GM23338 (cell line): ENCODE data around the gene CCDC28B.

Source experiments
- EZH2 ChIP-seq: fragments of 200-600 bp; sonication (generic); IDR thresholded peaks from one replicate; pipeline ENCODE4 v1.8.0; 2017; ENCODE audit warnings: antibody characterized with exemption, mild to moderate bottlenecking, low read depth; ENCODE audit not compliant: unreplicated experiment
- EZH2phosphoT487 ChIP-seq: fragments of 200-600 bp; sonication (generic); IDR thresholded peaks from one replicate; pipeline ENCODE4 v1.8.1; 2018; ENCODE audit warnings: antibody characterized with exemption; ENCODE audit not compliant: unreplicated experiment
- JUNB ChIP-seq: IDR thresholded peaks from one replicate; pipeline ENCODE4 v1.6.1; 2016; ENCODE audit warnings: antibody characterized with exemption; ENCODE audit not compliant: unreplicated experiment
- STAT1 ChIP-seq: IDR thresholded peaks from one replicate; pipeline ENCODE4 v1.6.1; 2016; ENCODE audit warnings: antibody characterized with exemption; ENCODE audit not compliant: unreplicated experiment
- TF ChIP-seq, protein P1 (sequence below), 2 experiments: fragments of 200-600 bp in 1 of 2; sonication (generic) in 1 of 2; conservative IDR thresholded peaks; 2 replicates each; pipeline versions ENCODE4 v1.5.1 to v1.6.1; 2016 to 2017; ENCODE audit warnings: antibody characterized with exemption in 2 of 2, low read depth in 2 of 2, mild to moderate bottlenecking in 2 of 2, moderate library complexity in 1 of 2
- TF ChIP-seq, protein P2 (sequence below): IDR thresholded peaks from one replicate; pipeline ENCODE4 v1.6.1; 2018; ENCODE audit warnings: antibody characterized with exemption; ENCODE audit not compliant: unreplicated experiment

DNA sequence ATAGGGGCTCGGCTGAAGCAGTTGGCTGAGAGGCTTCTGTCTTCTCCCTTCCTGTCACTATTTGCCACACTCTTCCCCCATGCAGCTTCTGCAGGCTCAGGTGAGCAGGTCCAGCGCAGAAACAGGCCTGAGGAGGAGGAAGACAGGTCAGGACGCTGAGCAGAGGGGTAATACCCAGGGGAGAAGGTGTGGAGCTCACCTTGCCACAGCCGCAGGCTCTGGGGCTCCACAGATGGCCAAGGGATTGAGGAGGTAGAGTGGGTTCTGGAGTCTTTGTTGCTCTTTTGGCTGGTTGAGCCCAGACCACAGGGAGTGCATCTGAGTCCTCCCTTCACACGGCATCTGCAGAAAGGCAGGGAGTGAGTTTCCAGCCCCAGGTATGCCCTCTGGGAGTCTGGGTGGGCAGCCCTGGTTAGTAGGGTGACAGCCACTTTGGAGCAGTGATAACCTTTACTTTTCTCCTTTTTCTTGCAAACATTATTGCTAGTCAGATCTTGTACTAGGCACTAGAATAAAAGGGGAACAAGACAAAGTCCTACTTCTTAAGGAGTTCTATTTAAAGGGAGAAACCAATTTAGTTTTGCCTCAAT, 31.5 kb downstream of the CCDC28B start:
- TF ChIP-seq, protein P1, sequence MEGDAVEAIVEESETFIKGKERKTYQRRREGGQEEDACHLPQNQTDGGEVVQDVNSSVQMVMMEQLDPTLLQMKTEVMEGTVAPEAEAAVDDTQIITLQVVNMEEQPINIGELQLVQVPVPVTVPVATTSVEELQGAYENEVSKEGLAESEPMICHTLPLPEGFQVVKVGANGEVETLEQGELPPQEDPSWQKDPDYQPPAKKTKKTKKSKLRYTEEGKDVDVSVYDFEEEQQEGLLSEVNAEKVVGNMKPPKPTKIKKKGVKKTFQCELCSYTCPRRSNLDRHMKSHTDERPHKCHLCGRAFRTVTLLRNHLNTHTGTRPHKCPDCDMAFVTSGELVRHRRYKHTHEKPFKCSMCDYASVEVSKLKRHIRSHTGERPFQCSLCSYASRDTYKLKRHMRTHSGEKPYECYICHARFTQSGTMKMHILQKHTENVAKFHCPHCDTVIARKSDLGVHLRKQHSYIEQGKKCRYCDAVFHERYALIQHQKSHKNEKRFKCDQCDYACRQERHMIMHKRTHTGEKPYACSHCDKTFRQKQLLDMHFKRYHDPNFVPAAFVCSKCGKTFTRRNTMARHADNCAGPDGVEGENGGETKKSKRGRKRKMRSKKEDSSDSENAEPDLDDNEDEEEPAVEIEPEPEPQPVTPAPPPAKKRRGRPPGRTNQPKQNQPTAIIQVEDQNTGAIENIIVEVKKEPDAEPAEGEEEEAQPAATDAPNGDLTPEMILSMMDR (conservative IDR thresholded peaks at IDR 0.05; ENCODE audit: low read depth in 2 of 2), result no peak
- TF ChIP-seq, protein P2, sequence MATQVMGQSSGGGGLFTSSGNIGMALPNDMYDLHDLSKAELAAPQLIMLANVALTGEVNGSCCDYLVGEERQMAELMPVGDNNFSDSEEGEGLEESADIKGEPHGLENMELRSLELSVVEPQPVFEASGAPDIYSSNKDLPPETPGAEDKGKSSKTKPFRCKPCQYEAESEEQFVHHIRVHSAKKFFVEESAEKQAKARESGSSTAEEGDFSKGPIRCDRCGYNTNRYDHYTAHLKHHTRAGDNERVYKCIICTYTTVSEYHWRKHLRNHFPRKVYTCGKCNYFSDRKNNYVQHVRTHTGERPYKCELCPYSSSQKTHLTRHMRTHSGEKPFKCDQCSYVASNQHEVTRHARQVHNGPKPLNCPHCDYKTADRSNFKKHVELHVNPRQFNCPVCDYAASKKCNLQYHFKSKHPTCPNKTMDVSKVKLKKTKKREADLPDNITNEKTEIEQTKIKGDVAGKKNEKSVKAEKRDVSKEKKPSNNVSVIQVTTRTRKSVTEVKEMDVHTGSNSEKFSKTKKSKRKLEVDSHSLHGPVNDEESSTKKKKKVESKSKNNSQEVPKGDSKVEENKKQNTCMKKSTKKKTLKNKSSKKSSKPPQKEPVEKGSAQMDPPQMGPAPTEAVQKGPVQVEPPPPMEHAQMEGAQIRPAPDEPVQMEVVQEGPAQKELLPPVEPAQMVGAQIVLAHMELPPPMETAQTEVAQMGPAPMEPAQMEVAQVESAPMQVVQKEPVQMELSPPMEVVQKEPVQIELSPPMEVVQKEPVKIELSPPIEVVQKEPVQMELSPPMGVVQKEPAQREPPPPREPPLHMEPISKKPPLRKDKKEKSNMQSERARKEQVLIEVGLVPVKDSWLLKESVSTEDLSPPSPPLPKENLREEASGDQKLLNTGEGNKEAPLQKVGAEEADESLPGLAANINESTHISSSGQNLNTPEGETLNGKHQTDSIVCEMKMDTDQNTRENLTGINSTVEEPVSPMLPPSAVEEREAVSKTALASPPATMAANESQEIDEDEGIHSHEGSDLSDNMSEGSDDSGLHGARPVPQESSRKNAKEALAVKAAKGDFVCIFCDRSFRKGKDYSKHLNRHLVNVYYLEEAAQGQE, result no peak
- TF ChIP-seq EZH2phosphoT487 (no peak), STAT1 (no peak), EZH2 (no peak), JUNB (no peak)
